HEK293T (cell line): ENCODE results near the gene SPATA21.

Source experiments
- ARNT ChIP-seq: fragments of 450-650 bp; IDR thresholded peaks from 2 replicates; pipeline ENCODE4 v1.6.1; 2017; ENCODE audit warnings: mild to moderate bottlenecking
- BHLHE40 ChIP-seq: fragments of 450-650 bp; IDR thresholded peaks from 2 replicates; pipeline ENCODE4 v1.6.1; 2016; ENCODE audit warnings: mild to moderate bottlenecking, moderate library complexity, borderline replicate concordance
- CTBP1 ChIP-seq: fragments of 450-650 bp; IDR thresholded peaks from 2 replicates; pipeline ENCODE4 v1.6.1; 2016; ENCODE audit warnings: borderline replicate concordance
- ELF4 ChIP-seq: fragments of 450-650 bp; IDR thresholded peaks from 2 replicates; pipeline ENCODE4 v1.6.1; 2017; ENCODE audit warnings: antibody characterized with exemption
- FOXA1 ChIP-seq: fragments of 450-650 bp; IDR thresholded peaks from 2 replicates; pipeline ENCODE4 v1.6.1; 2016; ENCODE audit warnings: mild to moderate bottlenecking
- FOXK2 ChIP-seq: fragments of 450-650 bp; IDR thresholded peaks from 2 replicates; pipeline ENCODE4 v1.6.1; 2016; ENCODE audit warnings: mild to moderate bottlenecking
- FOXM1 ChIP-seq: fragments of 450-650 bp; IDR thresholded peaks from 2 replicates; pipeline ENCODE4 v1.6.1; 2017; ENCODE audit warnings: mild to moderate bottlenecking, borderline replicate concordance
- LEF1 ChIP-seq: fragments of 450-650 bp; IDR thresholded peaks from 2 replicates; pipeline ENCODE4 v1.6.1; 2017; ENCODE audit warnings: mild to moderate bottlenecking, borderline replicate concordance
- SP1 ChIP-seq: fragments of 450-650 bp; IDR thresholded peaks from 2 replicates; pipeline ENCODE4 v1.6.1; 2017
- SUZ12 ChIP-seq: fragments of 450-650 bp; IDR thresholded peaks from 2 replicates; pipeline ENCODE4 v1.6.1; 2016; ENCODE audit warnings: mild to moderate bottlenecking
- TARDBP ChIP-seq: fragments of 450-650 bp; IDR thresholded peaks from 2 replicates; pipeline ENCODE4 v1.6.1; 2016
- TF ChIP-seq, protein P1 (sequence below): fragments of 450-650 bp; IDR thresholded peaks from 2 replicates; pipeline ENCODE4 v1.6.1; 2016

DNA sequence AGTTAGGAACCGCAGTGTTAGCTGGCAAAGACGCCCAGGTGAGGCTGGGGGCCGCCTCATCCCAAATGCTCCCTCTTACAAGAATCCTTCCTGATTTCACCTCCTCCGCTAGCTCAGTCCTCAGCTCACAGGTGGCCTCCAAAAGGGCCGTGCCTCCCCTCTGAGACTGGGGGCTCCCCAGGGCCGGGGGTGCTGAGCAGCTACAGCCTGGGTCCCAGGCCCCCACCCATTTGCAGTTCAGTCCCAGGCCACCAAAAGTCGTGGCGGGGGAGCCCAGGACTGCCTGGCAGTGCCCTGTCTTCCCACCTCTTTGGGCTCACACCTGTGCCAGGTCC is 47.2 kb upstream of the SPATA21 start:
- TF ChIP-seq ARNT = no peak
- TF ChIP-seq CTBP1 = no peak
- no peak for TF ChIP-seq FOXK2
- no peak for TF ChIP-seq BHLHE40
- TF ChIP-seq FOXA1 = no peak
- TF ChIP-seq LEF1 = no peak
- no peak for TF ChIP-seq ELF4
- TF ChIP-seq SP1 = no peak
- no peak for TF ChIP-seq TARDBP
- TF ChIP-seq, protein P1, sequence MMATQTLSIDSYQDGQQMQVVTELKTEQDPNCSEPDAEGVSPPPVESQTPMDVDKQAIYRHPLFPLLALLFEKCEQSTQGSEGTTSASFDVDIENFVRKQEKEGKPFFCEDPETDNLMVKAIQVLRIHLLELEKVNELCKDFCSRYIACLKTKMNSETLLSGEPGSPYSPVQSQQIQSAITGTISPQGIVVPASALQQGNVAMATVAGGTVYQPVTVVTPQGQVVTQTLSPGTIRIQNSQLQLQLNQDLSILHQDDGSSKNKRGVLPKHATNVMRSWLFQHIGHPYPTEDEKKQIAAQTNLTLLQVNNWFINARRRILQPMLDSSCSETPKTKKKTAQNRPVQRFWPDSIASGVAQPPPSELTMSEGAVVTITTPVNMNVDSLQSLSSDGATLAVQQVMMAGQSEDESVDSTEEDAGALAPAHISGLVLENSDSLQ = no peak
- TF ChIP-seq SUZ12 = no peak
- TF ChIP-seq FOXM1 = no peak
